Loucy (cell line): ENCODE data around the gene MAPRE3.
"Not testable (repeated sequence)": the region's sequence is repeated elsewhere in the genome, so short reads cannot be mapped to it uniquely, and the experiment has no call there.

ENCODE experiments used
- H2AFZ ChIP-seq: fragments of 200-600 bp; sonication (generic); 2 replicates; pipeline ENCODE4 v1.6.0; 2016; ENCODE audit warnings: antibody characterized with exemption, mild to moderate bottlenecking, low read length, moderate library complexity
- H3F3A ChIP-seq: fragments of 200-600 bp; 2 replicates; pipeline ENCODE4 v1.6.0; 2016; ENCODE audit warnings: antibody characterized with exemption, low read depth, mild to moderate bottlenecking
- H3K27me3 ChIP-seq: fragments of 200-600 bp; sonication (generic); 2 replicates; pipeline ENCODE4 v1.6.1; 2014; ENCODE audit warnings: low read length, mild to moderate bottlenecking; ENCODE audit not compliant: insufficient read depth, poor library complexity, severe bottlenecking
- H3K36me3 ChIP-seq: fragments of 200-600 bp; sonication (generic); 2 replicates; pipeline ENCODE4 v1.6.1; 2016; ENCODE audit warnings: low read length; ENCODE audit not compliant: insufficient read depth
- H3K4me1 ChIP-seq: fragments of 200-600 bp; sonication (generic); 2 replicates; pipeline ENCODE4 v1.5.1; 2014; ENCODE audit warnings: low read length, mild to moderate bottlenecking; ENCODE audit not compliant: insufficient read depth, poor library complexity, severe bottlenecking
- H3K4me2 ChIP-seq: fragments of 200-600 bp; sonication (generic); 2 replicates; pipeline ENCODE4 v1.6.0; 2014; ENCODE audit warnings: antibody characterized with exemption, low read length, low read depth, mild to moderate bottlenecking; ENCODE audit not compliant: poor library complexity, severe bottlenecking
- H3K4me3 ChIP-seq: fragments of 200-600 bp; sonication (generic); 2 replicates; pipeline ENCODE4 v1.5.1; 2014; ENCODE audit warnings: low read length, mild to moderate bottlenecking, mixed read lengths; ENCODE audit not compliant: poor library complexity, severe bottlenecking
- H3K79me2 ChIP-seq: fragments of 200-600 bp; sonication (generic); 2 replicates; pipeline ENCODE4 v1.6.1; 2014; ENCODE audit warnings: low read length; ENCODE audit not compliant: insufficient read depth
- H3K9ac ChIP-seq: fragments of 200-600 bp; sonication (generic); 2 replicates; pipeline ENCODE4 v1.6.0; 2014; ENCODE audit warnings: mild to moderate bottlenecking, low read depth, low read length, moderate library complexity; ENCODE audit not compliant: poor library complexity, severe bottlenecking
- H3K9me2 ChIP-seq: fragments of 200-600 bp; sonication (generic); replicated peaks from 2 replicates; pipeline ENCODE4 v1.6.1; 2016; ENCODE audit warnings: low read depth, low read length, mixed read lengths
- H3K9me3 ChIP-seq: fragments of 200-600 bp; sonication (generic); 2 replicates; pipeline ENCODE4 v1.6.1; 2014; ENCODE audit warnings: mild to moderate bottlenecking, antibody characterized with exemption, low read length, low read depth; ENCODE audit not compliant: insufficient read depth
- H4K20me1 ChIP-seq: fragments of 200-600 bp; sonication (generic); 2 replicates; pipeline ENCODE4 v1.6.0; 2014; ENCODE audit warnings: antibody characterized with exemption, low read length, mild to moderate bottlenecking; ENCODE audit not compliant: insufficient read depth, poor library complexity, severe bottlenecking
- EZH2phosphoT487 ChIP-seq: fragments of 200-600 bp; IDR thresholded peaks from 2 replicates; pipeline ENCODE4 v1.6.1; 2018; ENCODE audit warnings: antibody characterized with exemption, mild to moderate bottlenecking, moderate library complexity, borderline replicate concordance
- TF ChIP-seq, protein P1 (sequence below): fragments of 200-600 bp; sonication (generic); conservative IDR thresholded peaks from 2 replicates; pipeline ENCODE4 v1.5.1; 2014; ENCODE audit warnings: mild to moderate bottlenecking, antibody characterized with exemption, low read length

Gene MAPRE3

DNA sequence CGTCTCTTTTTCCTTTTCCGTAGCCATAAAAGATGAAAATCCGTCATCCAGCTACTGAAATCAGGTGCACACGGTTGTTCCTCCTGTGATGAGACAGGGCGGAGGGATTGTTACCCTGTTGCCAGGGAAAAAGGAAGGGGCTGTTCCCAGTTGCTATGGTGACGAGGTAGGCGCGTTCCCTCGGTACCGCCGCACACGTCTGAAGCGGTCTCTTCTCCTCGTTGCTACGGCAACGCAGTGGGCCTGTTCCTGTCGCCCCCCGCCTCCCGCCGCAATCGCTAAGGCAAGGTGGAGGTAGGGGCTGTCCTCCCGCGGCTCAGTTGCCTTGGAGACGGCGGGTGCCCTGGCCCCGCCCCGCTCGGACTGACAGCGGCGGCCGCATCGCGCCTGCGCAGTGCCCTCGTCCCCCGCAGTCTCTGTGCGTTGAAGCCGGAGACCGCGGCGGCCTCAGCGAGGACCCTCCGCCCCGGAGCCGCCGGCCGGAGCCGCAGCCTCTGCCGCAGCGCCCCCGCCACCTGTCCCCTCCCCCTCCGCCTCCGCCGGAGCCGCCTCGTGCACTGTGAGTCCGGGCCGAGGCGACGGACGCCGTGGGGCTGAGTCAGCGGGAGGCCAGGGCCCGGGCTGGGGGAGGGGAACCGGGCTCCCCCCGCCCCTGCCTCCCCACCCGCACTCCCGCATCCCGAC is at the start of gene MAPRE3:
Gene MAPRE3 (plus strand): TSS at position 394 of the 684 bp plus-strand sequence. CDS start 51,582 bp downstream, outside the sequence.
- no peak within 1 kb of the TSS for H2AFZ ChIP-seq
- TF ChIP-seq EZH2phosphoT487 = no peak
- TF ChIP-seq, protein P1, sequence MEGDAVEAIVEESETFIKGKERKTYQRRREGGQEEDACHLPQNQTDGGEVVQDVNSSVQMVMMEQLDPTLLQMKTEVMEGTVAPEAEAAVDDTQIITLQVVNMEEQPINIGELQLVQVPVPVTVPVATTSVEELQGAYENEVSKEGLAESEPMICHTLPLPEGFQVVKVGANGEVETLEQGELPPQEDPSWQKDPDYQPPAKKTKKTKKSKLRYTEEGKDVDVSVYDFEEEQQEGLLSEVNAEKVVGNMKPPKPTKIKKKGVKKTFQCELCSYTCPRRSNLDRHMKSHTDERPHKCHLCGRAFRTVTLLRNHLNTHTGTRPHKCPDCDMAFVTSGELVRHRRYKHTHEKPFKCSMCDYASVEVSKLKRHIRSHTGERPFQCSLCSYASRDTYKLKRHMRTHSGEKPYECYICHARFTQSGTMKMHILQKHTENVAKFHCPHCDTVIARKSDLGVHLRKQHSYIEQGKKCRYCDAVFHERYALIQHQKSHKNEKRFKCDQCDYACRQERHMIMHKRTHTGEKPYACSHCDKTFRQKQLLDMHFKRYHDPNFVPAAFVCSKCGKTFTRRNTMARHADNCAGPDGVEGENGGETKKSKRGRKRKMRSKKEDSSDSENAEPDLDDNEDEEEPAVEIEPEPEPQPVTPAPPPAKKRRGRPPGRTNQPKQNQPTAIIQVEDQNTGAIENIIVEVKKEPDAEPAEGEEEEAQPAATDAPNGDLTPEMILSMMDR = no peak
- no peaks in the 10 kb centered on the region for H3K9me3 ChIP-seq
- H3K4me1 ChIP-seq = no peaks in the 10 kb centered on the region
- H3K27me3 ChIP-seq = no peaks in the 10 kb centered on the region
- no peaks in the 10 kb centered on the region for H3K79me2 ChIP-seq
- H3F3A ChIP-seq = no peaks in the 10 kb centered on the region
- no peaks in the 10 kb centered on the region for H3K9me2 ChIP-seq
- no peaks in the 10 kb centered on the region for H3K36me3 ChIP-seq
- H3K4me2 ChIP-seq = no peak within 1 kb of the TSS
- no peaks in the 10 kb centered on the region for H4K20me1 ChIP-seq
- no peak within 1 kb of the TSS for H3K9ac ChIP-seq
- no peak within 1 kb of the TSS for H3K4me3 ChIP-seq

DNA sequence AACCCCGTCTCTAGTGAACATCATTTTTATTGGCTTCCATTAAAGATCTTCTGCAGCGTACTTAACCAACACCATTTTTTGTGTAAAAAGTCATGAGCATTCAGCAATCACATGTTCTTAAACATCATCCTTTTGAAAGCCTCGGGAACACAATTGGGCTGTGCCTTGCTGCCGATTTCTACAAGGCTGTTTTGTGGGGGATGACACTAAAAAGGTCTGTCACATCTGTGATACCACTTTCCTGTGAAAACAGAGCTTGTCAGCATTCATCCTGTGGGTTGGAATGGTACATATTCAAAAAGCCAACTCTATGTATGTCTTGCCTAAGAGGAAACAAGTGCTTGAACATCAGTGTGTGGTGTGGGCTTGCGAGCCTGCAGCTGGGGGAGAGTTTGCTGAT is 49.1 kb upstream of the MAPRE3 start:
- Histone ChIP-seq H3K27me3 (no peaks in the 10 kb centered on the region), H3F3A (no peaks in the 10 kb centered on the region), H3K79me2 (no peaks in the 10 kb centered on the region), H3K9ac (no peak overlapping the region), H3K36me3 (no peaks in the 10 kb centered on the region), H2AFZ (no peak overlapping the region), H3K9me2 (no peaks in the 10 kb centered on the region), H3K9me3 (no peaks in the 10 kb centered on the region), H4K20me1 (no peaks in the 10 kb centered on the region), H3K4me1 (no peaks in the 10 kb centered on the region), H3K4me3 (no peak overlapping the region), H3K4me2 (no peak overlapping the region)
- TF ChIP-seq EZH2phosphoT487 = no peak
- TF ChIP-seq, protein P1 = no peak

DNA sequence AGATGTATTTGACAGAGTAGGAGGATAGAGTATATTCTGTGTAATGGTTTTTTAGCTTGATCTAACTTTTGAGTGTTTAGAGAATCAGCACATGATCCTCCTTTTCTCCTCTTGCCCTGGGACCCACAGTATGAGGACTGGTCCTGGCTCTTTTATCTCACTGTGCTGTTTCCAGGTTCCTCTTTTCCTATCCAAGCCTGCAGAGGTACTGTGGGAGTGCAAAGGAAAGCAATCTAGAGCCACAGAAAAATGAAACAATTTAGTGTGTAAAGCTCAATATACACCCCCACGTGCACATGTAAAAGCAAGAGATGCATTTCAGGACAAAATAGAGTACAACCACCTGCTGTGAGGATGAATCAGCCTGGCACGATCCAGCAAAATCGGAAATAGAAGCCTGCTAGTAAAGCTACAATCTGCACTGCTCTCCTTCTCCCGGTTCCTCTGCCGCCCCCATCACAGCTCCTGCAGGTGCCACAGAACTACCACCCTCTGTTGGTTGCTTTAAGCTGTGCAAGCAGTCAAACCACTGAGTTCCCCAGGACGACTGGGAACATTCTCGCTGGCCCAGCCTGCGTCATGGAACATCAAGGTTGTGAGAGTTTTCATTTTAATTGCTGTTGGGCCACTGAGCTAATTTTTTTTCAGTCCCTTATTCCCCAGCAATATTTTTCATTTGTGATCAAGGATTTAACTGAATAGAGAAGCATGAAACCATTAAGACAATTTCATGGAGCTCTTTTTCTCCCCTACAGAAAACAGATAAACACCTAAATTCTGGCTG is 47.8 kb upstream of the MAPRE3 start:
- Histone ChIP-seq H3F3A (no peaks in the 10 kb centered on the region), H3K9ac (no peak overlapping the region), H3K36me3 (no peaks in the 10 kb centered on the region), H3K4me2 (peak overlapping the region; percentile 51), H3K9me3 (no peaks in the 10 kb centered on the region), H2AFZ (peak overlapping the region; percentile 89), H3K79me2 (no peaks in the 10 kb centered on the region), H3K4me1 (no peaks in the 10 kb centered on the region), H4K20me1 (no peaks in the 10 kb centered on the region), H3K27me3 (no peaks in the 10 kb centered on the region), H3K4me3 (peak overlapping the region; percentile 44), H3K9me2 (no peaks in the 10 kb centered on the region)
- TF ChIP-seq, protein P1 = peak; percentile 81
- no peak for TF ChIP-seq EZH2phosphoT487

DNA sequence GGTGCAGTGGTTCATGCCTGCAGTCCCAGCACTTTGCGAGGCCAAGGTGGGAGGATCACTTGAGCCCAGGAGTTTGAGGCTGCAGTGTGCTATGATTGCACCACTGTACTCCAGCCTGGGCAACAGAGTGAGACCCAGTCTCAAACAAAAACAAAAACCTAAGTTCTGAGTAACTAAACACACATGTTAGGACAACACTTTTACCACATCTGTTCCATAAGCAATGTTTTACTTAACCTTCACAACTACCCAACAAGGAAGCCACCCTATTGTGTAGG is 47.3 kb upstream of the MAPRE3 start:
- not testable (repeated sequence) for H2AFZ ChIP-seq, H3K27me3 ChIP-seq, H3K9me2 ChIP-seq, H3K36me3 ChIP-seq, H3K9ac ChIP-seq, H4K20me1 ChIP-seq, H3K79me2 ChIP-seq, H3K4me2 ChIP-seq, H3K4me3 ChIP-seq, H3F3A ChIP-seq, H3K9me3 ChIP-seq, H3K4me1 ChIP-seq
